C1 segment of cervical spinal cord (tissue), 14 donors: ENCODE data around the gene WDR38.
A peak's percentile ranks its signal among the peaks of the same experiment; 100 is the strongest.
"Not testable (repeated sequence)": the region's sequence is repeated elsewhere in the genome, so short reads cannot be mapped to it uniquely, and the experiment has no call there.

ENCODE experiments used
- DNase-seq, 14 donors: peaks; one replicate each; lab custom pipeline; 2025; lab: John Stamatoyannopoulos, UW

WDR38 gene

DNA sequence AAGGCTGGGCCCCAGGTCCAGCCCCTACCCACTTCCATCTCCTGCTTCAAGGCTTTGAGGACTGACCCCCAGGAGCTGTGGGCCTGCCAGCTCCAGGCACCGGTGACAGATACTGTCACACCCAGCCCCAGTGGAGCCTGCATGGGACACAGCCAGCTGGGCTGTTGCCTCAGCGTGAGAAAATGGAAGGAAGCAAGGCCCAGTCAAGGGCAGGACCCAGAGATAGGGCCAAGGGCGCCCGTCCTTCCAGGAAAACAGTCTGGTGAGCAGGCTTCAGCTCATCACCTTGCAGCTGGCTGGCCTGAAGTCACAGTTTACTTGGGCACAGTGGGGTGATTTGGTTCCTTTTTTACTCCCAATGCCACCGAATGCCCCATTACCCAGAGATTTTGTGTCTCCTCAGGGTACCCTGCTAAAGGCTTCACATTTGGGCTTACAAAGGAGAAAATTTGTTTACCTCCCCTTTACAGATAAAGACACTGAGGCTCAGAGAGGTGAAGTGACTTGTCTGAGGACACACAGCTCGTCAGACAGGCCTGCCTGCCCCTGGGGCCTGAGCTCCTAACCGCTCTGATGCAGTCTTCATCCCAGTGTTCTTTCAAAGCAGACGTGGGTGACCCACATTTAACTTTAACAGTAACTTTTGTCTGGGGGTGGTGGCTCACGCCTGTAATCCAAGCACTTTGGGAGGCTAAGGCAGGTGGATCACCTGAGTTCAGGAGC lies 21.5 kb upstream of the WDR38 start:
- no peak for DNase-seq

DNA sequence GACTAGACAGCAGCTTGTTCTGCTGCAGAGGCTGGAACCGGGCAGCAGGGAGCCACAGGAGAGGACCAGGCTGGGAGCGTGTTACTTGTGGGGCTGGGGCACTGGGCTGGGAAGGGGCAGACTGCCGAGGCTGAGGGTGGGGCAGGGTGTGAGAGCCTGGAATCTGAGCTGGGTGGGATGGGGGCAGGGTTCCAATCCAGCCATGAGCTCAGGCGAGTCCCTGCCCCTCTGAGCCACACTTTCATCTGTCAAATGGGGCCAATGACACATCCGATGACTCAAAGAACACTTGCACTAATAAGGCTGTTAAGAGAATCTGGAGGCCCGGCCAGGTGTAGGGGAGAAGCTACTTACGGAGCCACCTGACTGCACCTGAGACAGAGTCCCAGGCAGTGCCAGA lies 18.7 kb upstream of the WDR38 start:
- no peak for DNase-seq

DNA sequence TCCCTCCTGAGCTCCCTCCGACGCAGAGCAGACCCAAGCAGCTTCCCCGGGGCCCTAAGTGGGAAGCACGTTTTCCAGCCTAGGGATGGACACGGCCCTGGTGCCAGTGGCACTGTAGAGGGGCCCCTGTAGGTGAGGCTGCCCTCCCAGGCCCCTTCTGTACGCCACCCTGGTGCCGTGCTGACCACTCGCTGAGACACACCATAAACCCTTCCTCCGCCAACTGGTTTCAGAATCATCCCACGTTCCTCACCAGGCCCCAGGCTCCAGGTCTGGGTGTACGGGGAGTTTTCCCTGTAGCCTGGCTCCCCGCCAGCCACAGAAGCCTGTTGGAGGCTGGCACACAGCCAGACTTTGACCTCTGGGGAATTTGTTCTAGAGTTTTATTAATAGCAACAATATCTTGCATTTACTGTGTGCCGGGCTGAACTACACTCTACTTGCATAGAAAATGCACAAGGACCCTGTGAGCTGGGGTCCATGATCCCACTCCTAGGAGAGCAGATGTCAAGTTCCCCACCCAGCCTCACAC lies 18.2 kb upstream of the WDR38 start:
- no peak for DNase-seq

DNA sequence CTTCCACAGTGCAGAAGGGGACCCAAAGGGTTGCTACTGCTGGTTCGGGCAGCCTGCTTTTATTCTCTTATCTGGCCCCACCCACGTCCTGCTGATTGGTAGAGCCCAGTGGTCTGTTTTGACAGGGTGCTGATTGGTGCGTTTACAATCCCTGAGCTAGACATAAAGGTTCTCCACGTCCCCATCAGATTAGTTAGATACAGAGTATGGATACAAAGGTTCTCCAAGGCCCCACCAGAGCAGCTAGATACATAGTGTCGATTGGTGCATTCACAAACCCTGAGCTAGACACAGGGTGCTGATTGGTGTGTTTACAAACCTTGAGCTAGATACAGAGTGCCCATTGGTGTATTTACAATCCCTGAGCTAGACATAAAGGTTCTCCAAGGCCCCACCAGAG lies 15.1 kb upstream of the WDR38 start:
- DNase-seq = not testable (repeated sequence)

DNA sequence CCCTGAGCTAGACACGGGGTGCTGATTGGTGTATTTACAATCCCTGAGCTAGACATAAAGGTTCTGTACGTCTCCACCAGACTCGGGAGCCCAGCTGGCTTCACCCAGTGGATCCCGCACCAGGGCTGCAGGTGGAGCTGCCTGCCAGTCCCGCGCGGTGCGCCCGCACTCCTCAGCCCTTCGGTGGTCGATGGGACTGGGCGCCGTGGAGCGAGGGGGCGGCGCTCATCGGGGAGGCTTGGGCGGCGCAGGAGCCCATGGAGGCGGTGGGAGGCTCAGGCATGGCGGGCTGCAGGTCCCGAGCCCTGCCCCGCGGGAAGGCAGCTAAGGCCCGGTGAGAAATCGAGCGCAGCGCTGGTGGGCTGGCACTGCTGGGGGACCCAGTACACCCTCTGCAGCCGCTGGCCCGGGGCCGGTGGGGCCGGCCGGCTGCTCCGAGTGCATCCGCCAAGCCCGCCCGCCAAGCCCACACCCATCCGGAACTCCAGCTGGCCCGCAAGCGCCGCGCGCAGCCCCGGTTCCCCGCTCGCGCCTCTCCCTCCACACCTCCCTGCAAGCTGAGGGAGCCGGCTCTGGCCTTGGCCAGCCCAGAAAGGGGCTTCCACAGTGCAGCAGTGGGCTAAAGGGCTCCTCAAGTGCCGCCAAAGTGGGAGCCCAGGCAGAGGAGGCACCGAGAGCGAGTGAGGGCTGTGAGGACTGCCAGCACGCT lies 14.5 kb upstream of the WDR38 start:
- DNase-seq = not testable (repeated sequence)

DNA sequence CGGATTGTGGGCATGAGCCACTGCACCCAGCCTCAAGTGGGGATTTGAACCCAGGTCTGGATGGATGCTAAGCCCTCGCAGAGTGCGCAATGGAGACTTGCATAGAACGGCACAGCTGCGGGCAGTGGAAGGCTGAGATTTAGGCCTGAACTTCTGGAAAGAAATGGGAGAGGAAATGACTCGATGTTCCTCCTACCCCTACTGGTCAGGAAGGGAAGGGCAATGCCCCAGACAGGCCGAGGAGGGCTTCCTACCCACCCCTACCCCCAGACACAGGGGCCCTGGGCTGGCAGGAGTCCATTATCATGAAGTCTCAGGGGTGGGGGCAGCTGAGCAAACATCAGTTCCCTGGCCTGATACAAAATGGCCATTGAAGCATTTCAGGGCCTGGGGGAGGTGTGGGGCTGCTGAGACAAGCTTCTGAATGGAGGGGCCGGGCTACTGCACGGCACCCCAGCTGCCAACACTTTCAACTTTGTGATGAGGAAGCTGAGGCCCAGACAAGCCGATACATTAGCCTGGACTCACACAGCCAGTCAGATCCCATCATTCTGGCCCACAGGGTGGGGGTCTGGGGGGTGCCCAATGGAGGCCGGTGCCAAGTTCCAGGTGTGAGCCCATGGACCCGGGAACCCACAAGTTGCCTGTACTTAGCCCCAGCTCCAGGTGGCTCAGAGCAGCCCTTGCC lies 13.5 kb upstream of the WDR38 start:
- DNase-seq = no peak

DNA sequence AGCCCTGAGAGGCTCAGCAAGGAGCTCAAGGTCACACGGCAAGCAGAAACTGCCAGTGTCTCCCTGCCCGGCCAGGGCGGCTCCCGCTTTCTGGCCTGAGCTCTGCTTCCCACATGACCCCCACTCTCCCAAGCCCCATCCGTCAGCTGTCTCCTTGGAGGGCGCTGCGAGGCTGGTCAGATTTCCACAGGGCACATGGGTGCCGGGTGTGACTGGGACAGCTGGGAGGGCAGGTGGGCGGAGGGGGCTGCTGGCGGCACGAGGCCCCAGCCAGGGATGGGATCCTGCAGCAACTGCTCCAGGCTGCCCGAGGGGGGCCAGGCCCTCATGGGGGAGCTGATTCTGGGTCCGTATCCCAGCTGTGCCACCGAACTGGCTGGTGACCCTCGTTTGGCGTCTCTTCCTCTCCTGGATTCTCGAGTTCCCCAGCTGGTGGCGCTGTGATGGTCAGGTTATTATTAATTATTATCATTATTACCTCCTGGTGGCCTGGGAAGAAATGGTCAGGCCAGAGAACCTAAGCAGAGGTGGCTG lies 12.9 kb upstream of the WDR38 start:
- DNase-seq = no peak

DNA sequence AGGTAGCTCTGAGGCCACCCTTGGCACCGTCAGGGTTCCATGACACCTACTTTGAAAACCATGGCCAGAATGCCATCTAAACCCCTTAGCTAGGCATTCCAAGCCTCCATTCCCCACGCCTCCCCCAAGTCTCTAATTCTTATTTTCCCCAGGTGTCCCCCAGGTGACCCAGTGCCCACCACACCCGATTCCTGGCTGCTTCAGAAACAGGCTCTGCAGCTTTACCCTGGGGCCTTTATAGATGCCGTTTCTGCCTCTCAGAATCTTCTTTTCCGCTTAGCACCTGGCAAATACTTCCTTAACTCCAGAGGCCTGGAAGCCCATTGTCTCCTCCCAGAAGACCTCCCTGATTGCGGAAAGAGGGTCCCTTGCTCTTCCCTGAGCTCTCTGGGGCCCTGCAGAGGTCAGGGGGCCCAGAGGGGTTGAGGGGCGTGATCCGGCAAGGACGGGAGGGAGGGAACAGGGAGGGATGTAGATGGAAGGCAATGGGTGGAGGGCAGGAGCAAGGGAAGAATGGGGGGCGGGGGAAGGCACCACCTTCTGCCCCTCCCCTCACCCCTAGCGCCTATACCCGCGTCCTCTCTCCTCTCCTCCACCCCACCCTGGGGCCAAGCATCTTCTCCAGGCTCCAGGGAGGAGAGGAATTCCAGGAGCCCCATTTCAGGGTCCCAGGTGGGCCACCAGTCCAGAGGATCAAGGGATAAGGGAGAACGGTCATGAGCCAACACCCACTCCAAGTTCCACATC lies 12.0 kb upstream of the WDR38 start:
- DNase-seq = no peak

DNA sequence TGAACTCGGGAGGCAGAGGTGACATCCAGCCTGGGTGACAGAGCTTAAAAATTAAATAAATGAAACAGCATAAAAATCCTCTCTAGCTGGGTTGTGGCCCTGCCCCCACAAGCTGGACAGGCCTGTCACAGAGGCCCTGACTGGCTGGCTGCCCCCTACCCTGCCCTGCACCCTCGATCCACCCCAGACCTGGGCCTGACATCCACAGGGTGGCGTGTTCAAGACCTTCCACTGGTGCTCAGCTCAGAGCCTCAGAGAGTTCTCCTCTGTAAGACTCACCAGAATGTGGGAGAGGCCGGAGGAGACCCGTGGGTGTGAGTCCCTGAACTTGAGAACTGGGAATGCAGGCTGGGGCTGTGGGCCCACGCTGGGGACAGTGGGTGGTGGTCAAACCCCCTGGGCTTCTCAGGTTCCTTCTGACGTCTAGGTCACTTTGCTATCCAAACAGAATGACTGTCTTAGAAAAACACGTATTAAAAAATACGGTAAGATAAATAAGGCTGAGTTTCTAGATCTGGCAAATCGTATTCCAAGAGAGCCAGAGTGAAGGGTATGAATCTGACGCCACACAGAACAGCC lies 9.7 kb upstream of the WDR38 start:
- no peak for DNase-seq

DNA sequence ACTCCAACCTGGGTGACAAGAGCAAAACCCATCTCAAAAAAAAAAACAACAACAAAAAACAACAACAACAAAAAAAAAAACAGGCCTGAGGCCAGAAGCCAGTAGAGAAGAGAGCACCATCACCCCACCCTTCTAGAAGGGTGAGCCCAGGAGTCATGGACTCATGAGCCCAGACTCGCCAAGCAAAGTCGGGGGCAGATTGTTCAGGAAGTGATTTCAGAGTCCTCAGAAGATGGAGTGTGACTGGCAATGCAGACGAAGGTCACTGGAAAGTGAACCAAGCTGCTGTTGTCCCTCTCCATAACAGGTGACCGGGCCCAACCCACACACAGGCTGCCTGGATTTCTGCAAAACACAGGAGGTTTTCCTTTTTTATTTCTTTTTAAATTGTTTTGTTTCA lies 9.0 kb upstream of the WDR38 start:
- no peak for DNase-seq

DNA sequence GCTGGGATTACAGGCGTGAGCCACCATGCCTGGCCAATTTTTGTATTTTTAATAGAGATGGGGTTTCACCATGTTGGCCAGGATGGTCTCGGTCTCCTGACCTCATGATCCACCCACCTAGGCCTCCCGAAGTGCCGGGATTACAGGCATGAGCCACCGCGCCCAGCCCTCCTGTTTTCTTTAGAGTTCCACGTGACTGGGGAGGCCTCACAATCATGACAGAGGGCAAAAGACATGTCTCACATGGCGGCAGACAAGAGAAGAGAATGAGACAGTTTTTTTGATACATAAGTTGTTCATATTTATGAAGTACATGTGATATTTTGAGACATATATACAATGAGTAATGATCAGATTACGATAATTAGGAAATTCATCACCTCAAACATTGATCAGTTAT lies 6.8 kb upstream of the WDR38 start:
- not testable (repeated sequence) for DNase-seq

DNA sequence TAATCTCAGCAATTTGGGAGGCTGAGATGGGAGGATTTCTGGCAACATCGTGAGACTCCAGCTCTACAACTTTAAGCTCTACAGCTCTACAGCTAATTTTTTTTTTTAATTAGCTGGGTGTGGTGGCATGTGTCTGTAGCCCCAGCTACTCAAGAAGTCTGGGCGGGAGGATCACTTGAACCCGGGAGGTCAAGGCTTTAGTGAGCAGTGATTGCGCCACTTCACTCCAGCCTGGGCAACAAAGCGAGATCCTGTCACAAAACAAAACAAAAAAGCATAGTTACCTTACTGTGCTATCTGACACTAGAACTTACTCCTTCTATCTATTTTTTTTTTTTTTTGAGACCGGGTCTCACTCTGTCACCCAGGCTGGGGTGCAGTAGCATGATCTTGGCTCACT lies 6.3 kb upstream of the WDR38 start:
- no peak for DNase-seq

DNA sequence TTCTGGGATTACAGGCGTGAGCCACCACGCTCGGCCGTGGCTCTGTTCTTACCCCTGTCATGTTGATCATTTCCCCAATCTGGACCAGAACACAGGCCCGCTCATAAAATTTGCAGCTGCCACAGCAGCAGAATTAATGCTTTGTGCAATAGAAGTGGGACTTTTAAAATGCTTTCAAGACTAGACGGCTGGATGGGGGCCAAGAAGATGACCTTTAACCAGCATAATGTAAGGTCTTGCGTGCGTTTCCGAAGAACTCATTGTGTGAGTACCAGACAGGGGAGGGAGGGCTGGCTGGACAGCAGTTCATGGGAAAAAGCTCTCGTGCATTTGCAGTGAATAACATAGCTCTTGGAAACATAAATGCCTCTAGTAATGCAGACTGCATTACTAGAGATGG lies 3.5 kb upstream of the WDR38 start:
- DNase-seq = no peak

DNA sequence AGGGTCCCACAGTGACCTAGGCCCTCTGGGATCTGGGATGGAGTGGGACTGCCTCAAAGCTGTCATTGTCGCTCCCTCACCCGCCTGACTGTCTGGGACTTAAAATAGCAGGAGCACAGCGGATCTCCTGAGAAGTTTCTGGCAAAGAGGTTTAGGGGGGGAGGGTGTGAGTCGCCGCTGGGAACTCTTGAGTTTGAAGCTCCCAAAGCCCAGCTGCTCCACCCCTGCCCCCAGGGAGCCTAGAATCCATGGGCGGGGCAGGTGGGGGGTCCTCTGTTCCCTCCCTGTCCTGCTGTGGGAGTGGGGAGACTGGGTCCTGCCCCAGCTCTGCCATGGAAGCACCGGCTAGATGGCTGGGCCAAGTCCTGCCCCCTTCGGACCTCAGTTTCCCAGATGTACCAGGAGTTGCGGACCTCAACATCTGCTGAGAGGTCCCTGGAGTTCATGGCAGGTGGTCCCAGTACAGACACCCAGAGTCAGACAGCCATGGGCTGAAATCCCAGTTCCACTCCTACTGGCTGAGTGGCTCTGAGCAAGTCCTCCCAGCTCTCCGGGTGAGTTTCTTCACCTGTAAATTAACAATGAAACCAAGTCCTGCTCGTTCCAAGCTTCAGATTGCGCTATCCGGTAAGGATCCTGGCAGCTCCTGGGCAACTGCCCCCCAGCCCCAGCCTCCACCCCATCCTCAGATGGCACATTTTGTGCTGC lies 985 bp upstream of the WDR38 start:
- DNase-seq = no peak

DNA sequence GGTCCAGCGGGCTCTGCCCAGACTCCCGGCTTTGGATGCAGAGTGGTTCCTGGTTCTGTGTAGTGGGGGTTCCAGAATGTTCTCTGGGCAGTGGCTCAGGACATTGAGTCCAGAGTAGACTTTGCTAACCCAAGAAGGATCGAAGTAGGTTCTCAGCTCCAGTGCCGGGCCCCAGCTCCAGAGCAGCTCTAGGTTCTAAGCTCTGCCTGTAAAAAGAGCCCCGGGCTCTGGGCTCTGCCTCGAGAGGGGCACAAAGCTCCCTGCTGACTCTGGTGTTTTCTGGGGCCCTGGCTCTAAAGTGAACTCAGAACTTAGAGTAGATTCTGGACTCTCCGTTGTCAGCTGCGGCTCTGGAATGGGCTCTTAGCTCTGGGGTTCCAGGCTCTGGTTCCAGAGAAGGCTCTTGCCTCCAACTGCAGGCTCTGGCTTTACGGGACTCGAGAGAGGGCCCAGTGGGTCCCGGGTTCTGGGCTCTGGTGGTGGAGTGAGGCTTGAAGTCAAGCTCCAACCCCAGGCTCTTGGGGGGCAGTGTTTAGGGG lies 414 bp downstream of the WDR38 start:
- DNase-seq = peak in 1 of 14 donors; percentile 38

DNA sequence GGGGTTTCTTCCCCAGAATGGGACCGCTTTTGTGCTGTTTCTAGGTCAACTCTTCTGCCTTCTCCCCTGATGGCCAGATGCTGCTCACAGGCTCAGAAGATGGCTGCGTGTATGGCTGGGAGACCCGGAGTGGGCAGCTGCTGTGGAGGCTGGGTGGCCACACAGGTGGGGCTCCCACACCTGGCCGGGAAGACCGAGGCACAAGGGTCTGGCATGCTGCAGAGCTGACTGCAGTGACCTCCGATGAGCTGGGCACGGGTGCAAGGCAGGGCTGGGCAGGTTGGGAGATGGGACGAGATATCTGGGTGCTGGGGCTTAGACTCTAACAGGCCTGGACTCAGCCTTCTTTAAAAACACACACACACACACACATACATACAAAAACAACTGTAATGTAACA lies 901 bp downstream of the WDR38 start:
- DNase-seq = no peak

DNA sequence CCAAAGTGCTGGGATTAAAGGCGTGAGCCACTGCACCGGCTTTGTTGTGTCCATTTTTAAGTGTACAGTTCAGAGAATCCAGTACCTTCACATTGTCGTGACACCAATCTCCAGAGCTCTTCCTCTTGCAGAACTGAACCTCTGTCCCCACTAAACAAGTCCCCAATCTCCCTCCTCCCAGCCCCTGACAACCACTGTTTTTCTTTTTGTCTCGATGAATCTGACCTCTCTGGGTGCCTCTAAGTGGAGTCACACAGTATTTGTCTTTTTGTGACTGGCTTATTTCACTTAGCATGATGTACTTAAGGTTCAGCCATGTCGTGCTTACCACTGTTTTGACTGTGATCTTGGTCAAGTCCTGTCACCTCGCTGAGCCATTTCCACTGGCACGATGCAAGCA lies 1.6 kb downstream of the WDR38 start:
- DNase-seq = no peak

DNA sequence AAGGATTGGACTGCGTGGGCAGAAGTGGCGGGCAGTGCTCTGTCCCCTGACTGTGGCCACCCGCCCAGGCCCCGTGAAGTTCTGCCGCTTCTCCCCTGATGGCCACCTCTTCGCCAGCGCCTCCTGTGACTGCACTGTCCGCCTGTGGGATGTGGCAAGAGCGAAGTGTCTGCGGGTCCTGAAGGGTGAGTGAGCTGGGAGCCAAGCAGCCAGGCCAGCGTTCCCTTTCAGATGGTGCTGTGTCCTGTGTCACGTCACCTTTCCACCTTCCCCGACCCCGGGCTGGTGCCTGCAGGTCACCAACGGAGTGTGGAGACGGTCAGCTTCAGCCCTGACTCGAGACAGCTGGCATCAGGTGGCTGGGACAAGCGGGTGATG lies 2.3 kb downstream of the WDR38 start:
- no peak for DNase-seq

DNA sequence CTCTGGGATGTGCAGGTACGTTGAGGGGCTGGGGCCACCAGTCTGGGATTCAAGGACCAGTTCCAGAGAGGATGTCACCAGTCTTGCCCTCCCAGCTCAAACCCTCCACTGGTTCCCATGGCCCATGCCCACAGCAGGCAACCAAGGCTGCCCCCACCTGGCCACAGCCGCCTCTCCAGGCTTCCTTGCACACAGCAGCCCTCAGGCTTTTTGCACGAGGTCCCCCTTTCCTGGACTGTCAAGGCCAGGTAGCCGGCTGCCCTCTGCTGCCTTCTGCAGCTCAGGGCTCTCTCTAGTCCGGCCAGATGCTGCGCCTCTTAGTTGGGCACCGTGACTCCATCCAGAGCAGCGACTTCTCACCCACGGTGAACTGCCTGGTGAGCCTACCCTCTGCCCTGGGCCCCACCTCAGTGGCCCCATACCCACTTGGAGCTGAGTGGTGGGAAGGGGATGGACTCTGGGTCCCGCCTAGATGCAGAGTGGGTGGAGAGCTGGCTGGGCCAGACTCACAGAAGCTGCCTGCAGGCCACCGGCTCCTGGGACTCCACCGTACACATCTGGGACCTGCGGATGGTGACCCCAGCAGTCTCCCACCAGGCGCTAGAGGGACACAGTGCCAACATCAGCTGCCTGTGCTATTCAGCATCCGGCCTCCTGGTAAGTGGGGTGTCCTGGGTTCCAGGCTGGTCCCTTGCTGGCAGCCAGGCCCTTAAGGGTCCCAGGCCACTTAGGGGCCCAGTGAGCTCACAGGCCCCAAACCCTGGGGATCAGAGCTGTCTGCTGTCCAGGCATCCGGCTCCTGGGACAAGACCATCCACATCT lies 2.9 kb downstream of the WDR38 start:
- DNase-seq = no peak
